NCI-H1105 treated with DMSO at 0.1 percent for 48 hours (cell line): Measurements from ENCODE around the gene FUT2.
"Not testable (repeated sequence)": the region's sequence is repeated elsewhere in the genome, so short reads cannot be mapped to it uniquely, and the experiment has no call there.

Source experiments
- DNase-seq: peaks from one replicate; lab custom pipeline; 2025; lab: John Stamatoyannopoulos, UW

The FUT2 gene

DNA sequence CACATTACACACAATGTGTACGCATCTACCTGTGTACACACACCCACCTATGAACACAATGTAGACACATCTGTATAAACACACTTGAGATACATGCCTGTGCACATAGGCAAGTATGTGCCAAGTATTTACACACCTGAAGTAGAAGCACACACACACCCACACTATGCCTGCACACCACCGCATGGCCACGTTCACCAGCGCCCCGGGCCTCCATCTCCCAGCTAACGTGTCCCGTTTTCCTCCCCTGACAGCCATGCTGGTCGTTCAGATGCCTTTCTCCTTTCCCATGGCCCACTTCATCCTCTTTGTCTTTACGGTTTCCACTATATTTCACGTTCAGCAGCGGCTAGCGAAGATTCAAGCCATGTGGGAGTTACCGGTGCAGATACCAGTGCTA, 6.9 kb downstream of the FUT2 start:
- DNase-seq, result no peak

DNA sequence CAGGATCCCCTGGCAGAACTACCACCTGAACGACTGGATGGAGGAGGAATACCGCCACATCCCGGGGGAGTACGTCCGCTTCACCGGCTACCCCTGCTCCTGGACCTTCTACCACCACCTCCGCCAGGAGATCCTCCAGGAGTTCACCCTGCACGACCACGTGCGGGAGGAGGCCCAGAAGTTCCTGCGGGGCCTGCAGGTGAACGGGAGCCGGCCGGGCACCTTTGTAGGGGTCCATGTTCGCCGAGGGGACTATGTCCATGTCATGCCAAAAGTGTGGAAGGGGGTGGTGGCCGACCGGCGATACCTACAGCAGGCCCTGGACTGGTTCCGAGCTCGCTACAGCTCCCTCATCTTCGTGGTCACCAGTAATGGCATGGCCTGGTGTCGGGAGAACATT, 7.5 kb downstream of the FUT2 start:
- no peak for DNase-seq

DNA sequence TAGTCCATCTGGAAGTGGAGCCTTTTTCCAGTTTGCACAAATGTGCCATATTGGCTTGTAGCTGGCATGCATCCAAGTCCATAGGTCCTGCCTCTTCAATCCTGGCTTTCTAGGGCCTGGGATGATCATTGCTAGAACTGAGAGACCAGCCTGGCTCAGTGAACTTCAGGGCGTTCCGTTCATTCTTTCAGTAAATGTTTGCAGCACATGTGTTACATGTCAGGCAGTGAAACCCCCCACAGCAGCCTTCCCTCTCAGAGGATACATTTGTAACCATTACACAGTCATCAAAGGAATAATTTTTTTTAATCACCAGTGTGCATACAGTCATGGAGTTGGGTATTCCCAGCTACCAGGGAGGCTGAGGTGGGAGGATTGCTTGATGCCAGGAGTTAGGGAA, 9.7 kb downstream of the FUT2 start:
- no peak for DNase-seq

DNA sequence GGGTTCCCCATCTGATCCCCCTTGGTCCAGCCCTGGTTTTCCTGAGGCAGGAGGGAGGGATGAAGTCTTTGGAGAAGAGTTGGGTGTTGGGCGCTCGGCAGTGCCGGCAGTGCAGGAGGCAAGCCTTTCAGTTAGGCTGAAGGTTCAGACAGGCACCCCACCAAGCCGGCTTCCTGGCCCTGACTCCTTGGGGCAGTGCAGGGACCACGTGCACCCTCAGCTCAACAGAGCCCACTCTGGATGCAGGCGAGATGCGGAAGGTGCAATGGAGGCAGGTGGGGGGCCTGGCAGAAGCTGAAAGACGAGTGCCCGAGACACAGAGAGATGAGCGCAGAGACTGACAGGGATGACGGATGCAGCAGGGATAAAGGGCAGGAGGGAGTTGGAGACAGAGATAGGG, 12.7 kb downstream of the FUT2 start:
- DNase-seq, result no peak

DNA sequence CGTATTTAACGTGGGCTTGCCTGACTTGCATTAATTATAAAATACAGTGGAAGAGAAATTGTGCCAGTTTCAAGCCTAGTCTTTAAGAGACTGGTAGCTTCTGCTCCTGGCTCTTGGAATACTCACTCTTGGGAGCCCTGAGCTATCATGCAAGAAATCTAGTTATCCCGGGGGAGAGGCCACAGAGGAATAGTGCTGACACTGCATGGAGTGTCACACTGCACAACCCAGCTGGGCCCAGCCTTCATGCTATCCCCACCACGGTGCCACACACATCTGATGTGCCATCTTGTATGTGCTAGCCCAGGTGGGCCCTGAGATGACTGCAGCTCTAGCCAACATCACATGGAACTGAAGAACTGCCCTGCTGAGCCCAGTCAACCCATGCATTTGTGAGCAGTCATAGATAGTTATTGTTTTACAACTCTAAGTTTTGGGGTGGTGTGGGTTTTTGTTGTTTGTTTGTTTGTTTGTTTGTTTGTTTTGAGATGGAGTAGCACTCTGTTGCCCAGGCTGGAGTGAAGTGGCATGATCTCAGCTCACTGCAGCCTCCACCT, 15.4 kb downstream of the FUT2 start:
- DNase-seq, result no peak

DNA sequence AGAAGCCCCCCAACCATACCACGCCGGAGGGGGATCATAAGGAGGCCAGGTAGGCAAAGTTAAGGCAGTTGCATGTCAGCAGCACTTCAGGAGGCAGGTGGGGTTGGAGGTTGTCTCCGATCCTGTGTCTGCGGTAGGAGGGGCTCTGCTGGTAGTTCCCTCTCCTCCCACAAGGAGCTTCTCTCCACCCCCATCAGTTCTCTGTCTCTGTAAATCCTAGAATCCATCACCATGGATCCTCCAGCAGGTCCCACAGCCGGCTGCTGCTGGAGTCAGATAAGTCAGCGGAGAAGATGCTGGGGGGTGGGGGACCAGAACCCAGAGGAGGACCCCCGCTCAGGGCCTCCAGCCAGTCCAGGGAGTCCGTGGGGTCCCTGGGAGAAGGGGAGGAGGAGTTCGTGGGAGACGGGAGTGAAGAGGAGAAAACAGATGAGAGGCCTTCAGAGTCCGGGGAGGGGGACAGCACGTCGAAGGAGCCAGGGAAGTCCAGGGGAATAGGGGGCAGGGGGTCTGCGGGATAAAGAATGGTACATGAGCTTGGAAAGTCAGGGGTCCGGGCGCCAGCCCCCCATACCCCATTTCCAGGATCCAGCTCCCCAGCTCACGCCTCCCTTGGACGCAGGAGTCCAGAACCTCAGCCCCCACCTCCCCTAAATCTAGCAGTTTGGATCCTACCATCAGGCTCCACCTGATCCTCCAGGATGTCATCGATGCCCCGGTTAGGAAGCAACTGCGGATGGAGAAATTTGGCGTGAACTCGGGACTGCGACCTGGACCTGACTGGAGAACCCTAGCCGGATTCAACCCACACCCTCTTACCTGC, 17.5 kb downstream of the FUT2 start:
- DNase-seq, result no peak

DNA sequence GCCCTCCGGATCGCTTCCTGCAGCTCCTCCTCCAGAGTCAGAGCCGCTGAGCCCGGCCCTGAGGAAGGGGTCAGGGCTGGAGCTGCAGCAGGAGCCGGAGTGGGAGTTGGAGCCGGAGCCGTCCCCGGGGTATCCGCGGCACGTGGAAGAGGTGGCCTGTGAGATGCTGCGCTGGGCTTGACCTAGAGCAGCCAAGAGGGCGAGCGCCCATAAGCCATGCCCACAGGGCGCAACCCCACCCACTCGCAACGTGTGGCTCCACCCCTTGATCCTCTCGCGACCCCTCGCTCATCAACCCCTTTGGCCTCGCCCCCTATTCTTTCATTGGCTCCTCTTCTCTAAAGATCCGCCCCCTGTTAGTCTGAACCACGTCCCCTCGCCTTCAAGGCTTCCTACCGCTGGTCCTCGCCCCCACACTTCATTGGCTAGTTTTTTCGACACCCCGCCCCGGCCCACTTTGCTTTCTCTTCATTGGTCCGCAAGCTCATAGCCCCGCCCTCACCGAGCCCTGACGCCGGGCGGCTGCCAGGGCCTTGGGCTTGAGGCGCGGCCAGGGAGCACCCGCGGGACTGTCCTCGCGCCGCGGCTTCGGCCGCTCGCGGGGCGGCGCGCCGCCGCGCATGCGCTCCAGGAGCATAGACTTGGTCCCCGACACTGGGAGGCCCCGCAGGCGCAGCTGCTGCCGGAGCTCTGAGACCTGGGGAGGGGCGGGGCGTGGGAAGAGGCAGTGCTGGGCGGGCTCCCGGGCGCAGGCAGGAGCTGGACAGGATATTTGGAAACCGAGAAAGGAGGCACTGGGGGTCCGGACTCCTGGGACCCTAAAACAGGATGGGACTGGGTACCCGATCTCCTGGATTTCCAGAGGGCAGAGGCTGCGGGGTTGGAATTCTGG, 18.3 kb downstream of the FUT2 start:
- DNase-seq, result peak; percentile 99

DNA sequence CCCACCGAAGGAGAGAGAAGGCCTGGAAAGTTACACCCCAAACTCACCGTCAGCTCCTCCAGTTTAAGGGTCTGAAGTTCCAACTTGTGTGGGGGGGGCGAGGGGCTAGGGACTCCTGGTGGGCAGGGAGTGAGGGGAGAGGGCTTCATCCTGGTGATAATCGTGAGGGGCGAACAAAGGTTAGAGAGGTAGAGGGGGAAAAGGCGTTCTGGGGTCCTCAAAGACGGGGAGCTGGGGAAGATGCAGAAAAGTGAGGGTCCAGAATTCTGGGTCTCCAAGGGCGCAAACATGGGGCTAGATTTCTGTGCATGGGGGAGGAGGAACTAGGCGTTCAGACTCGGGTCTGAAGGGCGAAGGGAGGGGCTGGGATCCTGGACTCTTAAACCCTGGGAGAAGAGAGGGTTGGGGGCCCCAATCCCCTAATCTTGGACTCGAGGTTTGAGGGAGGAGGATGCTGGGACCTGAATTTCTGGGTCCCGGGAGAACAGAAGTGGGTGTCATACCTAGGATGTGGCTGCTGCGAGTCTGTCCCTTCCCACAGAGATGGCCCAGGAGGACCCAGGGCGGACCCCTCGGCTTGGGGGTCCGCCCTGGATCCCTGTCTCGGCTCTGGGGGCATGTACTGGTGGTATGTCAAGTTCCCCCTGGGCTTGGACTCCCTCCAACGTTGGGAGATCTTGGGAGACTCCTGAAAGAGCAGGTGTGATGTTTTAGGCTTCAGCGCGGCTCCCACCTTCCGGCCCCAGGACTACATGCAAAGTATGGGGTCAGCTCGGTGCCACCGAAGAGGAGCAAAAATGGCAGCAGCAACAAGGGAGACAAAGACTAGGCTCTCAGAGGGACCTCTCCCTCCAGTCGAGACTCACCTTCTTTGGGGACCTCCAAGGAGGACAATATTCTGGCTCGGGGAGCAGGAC, 19.2 kb downstream of the FUT2 start:
- DNase-seq, result no peak

DNA sequence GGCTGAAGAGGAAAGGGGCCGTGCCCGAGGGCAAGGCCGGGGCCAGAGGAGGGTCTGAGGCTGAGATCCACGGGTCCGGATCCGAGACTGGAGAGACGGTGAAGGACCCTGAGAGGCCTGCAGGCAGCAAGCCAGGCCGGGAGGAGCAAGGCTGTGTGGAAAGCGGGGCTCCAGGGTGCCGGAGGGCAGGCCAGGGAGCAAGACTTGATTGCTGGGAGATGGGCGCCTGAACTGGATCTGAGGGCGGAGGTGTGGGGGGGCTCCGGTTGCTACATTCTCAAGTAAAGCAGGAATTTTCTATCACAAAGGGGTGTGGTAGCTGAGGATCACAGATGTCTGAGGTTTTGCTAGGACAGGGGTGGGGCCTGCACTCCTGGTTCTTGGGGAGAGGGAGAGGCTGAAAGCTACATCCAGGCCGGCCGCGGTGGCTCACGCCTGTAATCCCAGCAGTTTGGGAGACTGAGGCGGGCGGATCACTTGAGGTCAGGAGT, 20.0 kb downstream of the FUT2 start:
- DNase-seq, result no peak

DNA sequence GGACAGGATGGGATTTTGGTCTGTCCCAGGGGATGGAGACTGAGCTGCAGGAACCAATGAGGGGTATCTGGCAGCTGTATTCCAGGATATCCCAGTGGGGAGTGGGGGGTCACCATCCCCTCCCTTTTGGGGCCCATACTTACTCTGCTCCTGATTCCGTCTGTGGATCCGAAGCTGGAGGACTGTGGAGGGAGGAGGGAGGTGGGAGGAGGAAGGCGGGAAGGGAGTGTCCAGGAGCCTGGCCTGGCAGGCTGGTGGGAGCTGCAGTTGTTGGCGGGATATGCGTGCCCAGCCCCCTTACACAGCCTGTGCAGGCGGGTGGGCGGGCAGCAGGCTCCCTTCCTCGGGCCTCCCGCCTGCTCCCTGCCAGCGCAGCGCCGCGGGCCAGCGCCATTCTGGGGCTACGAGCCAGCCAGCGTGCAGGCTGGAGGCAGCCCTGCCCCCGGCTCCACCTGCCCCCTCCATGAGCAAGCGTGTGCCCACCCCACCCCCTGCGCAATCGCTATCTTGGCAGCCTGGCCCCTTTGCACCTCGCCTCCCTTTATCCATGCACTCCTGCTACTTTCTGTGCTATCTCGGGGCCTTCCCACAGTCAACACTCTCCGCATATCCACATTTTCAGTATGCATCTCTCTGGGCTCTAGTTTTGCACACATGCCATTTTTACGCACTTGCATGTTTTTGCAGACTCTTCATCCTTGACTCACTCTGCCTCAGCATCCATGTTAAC, 21.0 kb downstream of the FUT2 start:
- peak; percentile 63 for DNase-seq

DNA sequence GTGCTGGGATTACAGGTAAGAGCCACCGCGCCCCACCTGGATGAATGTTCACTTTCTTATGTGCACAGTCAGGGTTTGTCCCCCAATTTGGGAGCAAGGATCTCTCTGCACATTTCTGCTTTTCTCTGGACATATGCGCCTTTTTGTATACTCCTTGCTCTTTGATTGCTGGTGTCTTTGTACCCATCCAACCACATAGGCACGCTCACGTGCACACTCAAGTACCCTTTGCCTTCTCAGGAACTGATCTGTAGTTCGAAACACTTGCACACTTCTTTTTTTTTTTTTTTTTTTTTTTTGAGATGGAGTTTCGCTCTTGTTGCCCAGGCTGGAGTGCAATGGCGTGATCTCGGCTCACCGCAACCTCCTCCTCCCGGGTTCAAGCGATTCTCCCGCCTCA, 22.3 kb downstream of the FUT2 start:
- DNase-seq, result not testable (repeated sequence)

DNA sequence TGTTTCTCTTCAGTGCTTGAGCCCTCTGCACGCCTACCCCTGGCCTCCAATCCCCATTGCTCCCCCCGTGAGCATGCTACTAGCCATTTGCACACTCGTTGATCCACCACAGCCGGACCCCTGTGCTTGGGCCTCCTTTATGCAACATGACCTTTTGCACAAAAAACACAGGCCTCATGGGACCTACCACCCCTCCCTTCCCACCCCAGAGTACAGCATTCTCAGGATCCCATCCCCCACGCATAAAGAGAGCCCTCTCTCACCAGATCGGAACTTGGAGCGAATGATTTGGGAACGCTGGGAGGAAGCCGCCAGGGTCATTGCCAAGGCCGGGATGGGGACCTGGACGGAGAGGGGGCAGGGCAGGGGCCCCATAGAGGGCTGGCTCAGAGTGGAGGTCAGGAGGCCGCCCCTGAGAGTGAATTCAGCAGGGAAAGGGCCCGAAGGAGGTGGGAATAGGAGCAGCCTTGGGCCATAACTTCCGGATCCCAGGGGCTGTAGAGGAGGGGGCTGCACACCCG, 23.0 kb downstream of the FUT2 start:
- DNase-seq, result no peak

DNA sequence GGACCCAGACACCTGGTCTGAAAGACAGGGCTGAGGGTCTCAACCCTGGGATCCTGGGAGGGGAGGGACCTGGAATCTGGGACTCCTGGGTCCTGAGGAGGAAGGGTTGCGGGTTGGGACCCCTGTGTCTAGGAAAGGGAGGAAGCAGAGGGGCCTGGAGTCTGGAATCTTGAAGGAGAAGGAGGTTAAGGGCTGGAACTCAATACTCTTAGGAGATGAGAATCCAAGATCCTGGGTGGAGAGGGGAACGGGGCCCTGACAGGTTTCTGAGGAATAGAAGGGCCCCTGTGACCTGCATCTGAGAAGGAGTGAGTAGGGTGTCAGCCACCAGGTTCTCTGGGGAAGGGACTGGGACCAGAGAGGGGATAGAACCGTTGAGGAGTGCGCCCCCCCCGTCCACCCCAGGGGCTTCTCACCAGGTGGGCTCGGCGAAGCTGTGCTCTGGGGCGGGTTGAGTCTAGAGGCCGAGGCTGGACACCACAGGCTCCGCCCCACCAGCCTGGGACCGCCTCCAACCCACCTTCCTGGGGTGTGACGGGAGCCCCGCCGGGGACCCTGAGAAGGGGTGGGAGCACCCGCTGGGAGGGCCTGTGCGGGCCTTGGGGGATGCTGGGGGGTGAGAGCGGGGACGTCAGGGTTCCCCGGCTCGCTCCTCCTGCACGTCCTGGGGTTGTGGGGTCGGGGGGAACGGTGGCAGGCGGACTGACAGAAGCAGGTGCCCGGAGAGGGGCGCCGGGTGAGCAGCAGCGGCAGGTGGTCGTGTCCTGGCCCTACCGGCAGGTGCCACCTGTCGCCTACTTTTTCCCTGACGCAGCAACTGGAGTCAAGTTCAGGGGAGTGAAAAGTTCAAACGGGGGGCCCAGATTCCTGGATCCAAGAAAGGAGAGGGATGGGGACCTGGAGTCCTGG, 23.7 kb downstream of the FUT2 start, which contains the start of gene MAMSTR:
Gene MAMSTR (minus strand): TSS at position 463 of the 909 bp plus-strand sequence. CDS start 694 bp downstream, outside the sequence.
- DNase-seq, result no peak

DNA sequence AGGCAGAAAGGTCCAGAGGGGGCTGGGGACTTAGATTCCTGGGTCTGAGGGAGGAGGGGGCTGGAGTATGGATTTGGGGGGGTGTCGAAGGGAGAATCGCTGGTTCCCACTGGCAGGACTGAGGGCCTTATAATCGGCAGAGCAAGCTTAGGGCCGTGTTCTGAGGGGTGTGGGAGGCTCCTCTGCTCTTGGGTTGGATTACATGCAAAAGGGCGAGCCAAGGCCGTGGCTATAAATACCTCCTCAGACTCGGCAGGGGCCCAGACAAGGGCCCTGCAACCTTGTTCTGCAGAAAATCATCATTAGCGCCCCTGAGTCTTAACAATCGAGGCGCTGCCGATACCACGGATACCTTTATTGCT, 24.5 kb downstream of the FUT2 start:
- DNase-seq, result no peak

DNA sequence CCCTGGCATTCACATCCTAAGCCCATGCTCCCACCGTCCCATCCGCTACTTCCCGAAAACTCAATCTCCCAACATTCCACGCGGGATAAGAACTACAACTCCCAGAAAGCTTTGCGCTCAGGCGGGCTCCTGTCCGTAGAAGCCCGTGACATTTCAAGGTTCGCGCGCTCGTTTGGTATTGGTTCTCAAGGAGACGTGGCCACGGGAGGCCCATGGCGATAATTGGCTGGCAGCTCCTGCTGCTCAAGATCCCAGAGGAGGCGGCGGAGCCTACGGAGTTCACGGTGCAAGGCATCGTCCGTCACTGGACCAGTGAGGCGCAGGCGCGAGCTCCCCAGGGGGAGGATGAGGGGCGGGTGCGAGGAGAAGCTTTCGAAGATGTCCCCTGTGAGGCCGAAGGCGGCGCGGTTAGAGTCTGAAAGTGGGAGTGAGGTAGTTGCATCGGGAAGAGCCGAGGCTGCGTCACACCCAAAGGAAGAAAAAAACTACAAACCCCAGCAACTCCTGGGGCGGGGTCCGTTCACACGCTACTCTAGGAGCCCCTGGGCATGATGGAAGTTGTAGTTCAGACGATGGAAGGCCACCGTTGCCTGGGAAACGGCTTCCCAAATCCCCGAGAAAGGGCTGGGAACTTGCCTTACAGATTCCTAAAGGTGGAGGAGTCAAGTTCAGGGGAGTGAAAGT, 25.0 kb downstream of the FUT2 start:
- DNase-seq, result peak; percentile 99

DNA sequence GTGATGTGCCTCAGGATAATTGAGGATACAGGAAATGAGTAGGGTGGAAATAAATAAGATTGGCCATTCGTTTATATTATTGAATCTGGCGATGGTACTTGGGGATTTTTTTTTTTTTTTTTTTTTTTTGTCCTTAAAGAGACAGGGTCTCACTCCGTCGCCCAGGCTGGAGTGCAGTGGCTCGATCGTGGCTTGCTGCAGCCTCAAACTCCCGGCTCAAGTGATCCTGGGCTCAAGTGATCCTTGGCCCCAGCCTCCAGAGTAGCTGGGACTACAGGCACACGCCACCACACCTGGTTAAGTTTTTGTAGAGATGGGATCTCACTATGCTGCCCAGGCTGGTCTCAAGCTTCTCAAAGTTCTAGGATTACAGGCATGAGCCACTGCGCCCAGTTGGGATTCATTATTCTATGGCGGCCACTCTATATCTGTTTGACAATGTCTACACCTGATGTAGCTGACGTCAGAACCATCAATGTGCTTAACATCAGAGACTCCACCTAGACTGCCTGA, 26.5 kb downstream of the FUT2 start:
- DNase-seq, result no peak

DNA sequence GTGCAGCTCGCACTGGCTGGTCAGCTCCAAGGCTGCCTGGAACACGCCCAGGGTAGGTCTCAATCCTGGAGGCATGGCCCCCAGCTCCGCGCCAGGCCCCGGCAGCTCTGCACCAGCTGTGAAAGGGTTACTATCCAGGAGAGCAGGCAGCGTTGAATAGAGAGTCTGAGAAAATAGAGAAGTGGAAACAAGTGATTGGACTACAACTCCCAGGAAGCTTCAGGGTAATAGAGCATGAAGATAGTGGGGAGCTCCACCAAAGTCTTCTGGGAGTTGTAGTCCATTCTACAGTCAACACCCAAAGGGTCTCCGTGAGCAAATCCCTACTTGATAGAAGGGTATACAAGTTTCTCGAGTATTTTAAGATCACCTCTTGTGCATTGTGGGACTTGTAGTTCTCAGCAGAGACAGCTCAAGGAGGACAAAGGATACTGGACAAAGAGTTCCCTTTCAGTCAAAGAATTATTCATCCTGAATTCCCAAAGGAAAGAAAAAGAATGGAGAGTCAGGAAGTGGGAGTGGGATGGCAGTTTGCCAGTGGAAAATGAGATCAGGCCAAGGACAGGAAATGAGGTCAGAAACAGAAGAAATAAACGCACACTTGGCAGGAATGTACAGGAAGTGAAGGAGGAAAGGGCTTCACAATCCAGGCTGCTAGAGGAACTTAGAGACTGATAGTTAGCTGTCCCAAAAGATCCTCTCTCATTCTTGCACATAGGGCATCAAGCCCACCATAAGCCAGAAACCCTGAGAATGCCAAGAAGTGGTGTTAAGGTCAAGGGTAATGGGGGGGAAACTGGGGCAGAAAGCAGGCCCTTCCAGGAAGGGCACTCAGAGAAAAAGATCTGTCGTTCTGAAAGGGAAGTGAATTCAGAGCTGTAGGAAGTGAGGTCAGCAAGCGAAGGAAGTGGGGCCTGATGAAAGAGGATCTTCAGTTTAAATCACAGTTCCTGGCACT, 29.3 kb downstream of the FUT2 start:
- DNase-seq, result peak; percentile 45

DNA sequence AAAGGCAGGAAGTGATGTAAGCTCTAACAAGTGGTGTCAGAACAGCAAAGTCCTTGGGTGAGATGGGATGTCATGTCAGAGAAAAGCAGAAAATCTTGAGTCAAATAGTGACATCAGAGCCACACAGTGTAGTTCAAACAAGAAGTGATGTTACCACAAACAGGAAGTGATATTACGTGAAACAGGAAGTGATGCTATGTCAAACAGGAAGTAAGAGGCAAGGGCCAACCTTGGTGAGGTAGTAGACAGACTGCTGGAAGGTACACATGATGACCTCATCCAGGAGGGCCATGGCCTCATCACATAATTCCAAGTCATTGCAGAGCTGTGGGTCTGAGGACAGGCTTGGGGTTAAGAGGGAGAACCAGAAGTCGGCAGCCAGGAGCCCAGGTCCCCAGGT, 30.8 kb downstream of the FUT2 start:
- no peak for DNase-seq
